Measurements from ENCODE around the gene ALDH1L1.
"Not testable (repeated sequence)": the region's sequence is repeated elsewhere in the genome, so short reads cannot be mapped to it uniquely, and the experiment has no call there.

The ALDH1L1 gene

DNA sequence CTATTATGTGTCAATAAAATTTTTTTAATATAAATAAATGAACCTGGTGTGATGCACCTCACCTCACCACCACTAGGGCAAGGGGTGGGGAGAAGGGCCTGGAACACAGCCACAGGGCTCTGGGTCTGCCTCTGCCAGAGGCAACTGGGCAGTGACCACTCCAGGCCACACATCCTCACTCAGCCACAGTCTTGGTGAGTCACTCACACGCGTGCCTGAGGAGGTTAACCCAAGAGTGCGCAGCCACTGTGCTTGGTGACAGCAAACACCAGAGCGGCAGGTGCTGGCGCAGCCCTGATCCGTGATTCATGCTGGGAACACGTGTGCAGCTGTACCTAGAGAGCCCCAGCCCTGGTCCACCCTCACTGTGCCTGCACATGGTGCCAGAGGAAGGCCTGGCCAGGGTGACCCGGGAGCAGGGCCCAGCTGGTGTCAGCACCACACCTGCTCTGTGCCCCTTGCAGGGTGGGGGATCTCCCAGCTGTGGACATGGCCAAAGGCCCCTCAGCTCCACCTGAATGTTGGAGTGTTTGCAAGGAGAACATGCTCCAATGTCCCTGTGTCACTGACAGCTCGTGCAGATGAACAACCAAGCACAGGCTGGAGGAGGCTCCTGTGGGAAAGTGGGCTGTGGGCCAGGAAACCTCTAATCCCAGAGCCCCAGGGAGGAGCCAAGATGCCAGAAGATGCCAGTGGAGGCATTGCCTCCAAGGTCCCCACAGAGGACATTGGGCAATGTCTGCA is 98.6 kb downstream of the ALDH1L1 start:
- no peak for DNase-seq (ENCODE audit: low read depth)

- DNase-seq (ENCODE audit: low read depth): no peak
Observed at GRCh38 chr3:126080970-126081369, 99.4 kb downstream of the ALDH1L1 start.

- no peak for DNase-seq (ENCODE audit: low read depth)
Observed at GRCh38 chr3:126078866-126079265, 101.5 kb downstream of the ALDH1L1 start.

DNA sequence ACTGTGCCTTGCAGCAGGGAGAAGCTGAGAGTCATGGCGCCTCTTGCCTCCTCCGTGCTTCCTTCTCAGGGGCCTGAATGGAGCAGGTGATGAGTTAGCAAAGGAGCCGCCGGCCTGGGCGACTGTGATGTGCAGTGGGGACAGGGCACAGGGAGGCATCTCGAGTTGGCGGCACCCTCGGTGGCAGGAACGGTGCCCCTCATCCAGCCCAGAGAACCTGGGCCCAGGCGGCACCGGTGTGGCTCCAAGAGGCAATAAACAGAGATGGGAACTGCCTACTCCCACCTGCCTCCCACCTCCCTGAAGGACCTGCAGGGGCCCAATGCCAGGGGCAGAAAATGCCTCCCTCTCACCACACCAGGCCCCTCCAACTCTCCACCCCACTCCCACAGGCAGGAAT is 102.6 kb downstream of the ALDH1L1 start:
- DNase-seq (ENCODE audit: low read depth): no peak

DNA sequence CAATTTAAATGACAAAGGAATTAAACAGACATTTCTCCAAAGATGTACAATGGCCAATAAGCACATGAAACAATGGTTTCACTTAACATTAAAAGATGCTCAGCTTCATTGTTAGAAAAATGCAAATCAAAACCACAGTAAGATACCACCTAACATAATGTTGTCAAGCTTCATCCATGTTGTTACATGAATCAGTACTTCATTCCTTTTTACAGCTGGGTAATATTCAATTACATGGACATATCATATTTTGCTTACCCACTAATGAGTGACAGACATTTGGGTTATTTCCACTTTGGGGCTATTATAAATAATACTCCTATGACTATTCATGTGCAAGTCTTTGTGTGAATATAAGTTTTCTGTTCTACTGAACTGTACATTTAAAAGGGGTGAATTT is 104.2 kb downstream of the ALDH1L1 start:
- DNase-seq (ENCODE audit: low read depth): no peak

DNA sequence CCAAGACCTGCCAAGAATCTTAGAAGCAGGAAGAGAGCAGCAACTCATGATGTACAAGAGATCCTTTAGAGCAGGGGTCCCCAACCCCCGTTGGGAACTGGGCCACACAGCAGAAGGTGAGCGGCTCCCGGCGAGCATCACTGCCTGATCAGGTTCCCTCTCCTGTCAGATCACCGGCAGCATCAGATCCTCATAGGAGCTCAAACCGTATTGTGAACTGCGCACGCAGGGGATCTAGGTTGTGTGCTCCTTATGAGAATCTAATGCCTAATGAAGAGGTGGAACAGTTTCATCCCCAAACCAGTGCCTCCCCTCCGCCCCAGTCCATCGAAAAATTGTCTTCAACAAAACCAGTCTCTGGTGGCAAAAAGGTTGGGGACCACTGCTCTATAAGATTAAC is 110.2 kb downstream of the ALDH1L1 start:
- no peak for DNase-seq (ENCODE audit: low read depth)

- DNase-seq (ENCODE audit: low read depth): no peak
Observed at GRCh38 chr3:126067959-126068358, 112.4 kb downstream of the ALDH1L1 start.

- DNase-seq (ENCODE audit: low read depth): not testable (repeated sequence)
Observed at GRCh38 chr3:126066676-126067075, 113.7 kb downstream of the ALDH1L1 start.

GRCh38 chr3:126065876-126066275 is 114.5 kb downstream of the ALDH1L1 start:
- no peak for DNase-seq (ENCODE audit: low read depth)

GRCh38 chr3:126064627-126065258 is 115.6 kb downstream of the ALDH1L1 start:
- DNase-seq (ENCODE audit: low read depth): no peak

- DNase-seq (ENCODE audit: low read depth): no peak
Observed at GRCh38 chr3:126063358-126063965, 116.9 kb downstream of the ALDH1L1 start.

DNA sequence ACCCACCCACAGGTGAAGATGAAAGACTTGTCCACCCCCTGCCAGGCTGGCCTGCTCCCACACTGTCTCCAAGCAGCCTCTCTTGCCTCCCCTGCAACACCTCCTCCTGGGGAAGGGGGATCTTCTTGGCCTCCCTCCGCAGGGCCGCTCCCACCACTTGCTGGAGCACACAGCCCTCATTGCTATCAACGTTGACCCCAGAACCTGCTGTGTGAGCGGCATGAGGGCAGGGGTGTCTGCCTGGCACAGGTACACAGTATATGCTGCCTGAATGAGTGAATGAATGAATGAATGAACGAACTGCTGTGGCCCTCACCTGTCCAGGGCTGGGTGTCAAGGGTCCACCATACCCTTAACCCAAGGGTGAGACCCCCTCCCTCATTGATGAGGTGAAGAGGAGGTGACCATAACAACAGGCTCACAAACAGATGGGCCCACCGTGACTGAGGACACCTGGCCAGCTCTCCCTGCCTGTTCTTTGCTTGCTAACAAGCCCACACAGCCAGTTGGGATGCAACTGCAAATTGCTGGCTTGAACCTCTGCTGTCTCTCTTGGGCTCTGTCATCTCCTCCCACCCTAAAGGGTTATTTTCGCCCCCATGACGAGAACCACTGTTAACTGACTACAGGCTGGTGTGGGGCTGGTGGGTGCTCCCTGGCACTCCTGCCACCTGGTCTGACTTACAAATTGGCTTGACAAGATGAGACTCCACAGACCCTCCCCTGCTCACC is 118.9 kb downstream of the ALDH1L1 start:
- no peak for DNase-seq (ENCODE audit: low read depth)

DNA sequence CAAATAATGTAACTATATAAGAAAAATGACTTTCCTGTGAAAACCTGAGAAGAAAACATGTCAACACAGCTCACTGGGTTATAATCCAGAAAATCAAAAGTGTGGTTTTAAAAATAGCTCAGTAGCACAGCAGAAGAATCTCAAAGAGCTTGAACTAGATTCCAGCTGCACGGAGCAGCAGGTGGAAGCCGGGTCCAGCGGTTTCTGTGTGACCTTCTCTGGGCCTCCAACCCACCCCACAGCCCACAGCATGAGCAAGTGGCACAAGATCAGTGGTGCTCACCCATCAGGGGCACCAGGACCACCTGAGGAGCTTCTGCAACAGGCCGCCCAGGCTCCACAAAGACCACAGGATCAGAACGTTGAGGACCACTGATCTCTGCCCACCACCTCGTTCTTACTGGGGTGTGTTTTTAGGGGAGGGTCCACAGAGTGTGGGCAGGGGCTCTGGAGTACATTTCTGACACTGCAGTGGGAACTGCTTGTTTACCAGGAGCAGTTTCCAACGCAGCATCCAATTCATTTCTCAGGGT is 119.7 kb downstream of the ALDH1L1 start:
- DNase-seq (ENCODE audit: low read depth): no peak

DNA sequence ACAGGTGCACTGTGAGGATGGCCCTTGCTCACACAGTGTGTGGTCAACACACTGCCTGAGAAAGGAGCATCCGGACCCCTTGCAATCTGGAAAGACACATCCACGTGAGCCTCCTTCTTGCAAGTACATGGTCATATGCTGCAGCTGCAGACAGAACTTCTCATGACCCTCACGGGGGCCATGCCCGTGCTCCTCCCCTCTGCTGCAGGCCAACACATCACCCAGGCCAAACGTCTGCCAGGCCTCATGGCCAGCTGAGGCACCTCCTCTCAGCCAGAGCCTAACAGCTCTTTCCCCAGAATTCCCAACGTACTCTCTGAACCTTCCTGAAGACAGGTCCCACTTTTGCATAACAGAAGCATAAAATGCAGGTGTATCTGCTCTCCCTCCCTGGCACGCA is 121.7 kb downstream of the ALDH1L1 start:
- no peak for DNase-seq (ENCODE audit: low read depth)

DNA sequence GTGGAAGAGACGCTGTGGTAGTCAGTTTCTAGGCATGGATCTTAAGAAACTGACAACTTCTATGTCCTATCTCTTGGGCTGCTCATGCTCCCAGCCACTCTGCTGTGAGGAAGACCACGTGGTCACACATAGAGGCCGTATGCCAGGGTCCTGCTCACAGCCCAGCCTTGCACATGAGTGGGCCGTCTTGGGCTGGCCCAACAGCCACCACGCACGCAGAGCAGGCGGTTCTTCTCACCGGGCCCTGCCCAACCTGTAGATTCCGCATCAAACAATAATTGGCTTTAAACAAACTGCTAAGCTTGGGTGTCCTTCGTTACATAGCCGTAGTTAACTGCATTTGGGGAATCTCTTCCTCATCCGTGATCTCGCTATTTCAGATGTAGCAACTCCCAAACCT is 122.5 kb downstream of the ALDH1L1 start:
- no peak for DNase-seq (ENCODE audit: low read depth)

DNA sequence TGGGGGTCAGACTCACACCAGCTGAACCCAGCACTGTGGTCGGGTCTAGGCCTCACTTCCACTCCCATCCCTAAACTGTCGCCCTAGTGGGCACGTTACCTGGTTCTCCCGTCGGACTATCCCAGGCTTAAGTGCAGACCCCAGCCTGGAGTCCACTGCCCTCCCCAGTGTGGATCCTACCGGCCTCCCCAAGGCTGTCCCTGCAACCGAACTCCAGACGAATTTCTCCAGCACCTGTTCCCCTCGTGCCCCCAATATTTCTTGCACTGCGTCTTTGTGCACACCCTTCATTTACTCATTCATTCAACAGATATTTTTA is 122.9 kb downstream of the ALDH1L1 start:
- DNase-seq (ENCODE audit: low read depth): no peak

DNA sequence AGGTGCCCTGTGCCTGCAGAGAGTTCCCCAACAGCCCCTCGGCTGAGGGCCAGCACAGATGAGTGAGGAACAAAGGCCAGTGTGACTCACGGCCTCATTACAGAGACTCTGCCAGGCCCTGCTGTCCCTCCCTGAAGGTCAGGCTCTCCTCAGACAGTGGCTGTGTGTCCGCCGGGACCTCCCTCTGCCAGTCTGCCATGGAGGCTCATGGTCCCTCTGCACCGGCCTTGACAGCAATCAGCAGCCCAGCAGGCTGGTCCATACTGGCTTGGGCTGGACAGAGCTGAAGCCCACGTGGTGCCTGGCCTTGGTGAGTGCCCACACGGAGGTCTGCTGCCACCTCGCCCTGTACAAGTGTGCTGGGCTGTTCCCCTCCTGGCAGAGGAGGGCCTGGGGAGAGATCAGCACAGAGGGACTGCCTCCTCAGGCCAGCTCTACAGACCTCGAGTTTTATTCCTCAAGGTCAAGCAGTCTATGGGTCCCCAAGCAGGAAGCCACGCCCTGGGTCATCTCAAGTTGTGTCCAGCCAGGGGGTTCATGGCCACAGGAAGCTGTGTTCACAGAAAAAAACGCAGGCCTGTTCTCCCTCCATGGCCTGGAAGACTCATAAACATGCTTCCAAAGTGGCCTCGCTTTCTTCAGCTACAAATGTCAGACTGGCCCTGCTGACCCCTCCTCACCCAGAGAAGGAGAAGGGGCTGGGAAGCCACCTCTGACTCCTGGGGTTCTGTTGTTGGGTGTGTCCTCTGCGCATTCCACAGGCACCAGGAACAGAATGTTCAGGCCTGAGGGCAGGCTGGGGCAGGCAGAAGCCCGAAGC is 123.5 kb downstream of the ALDH1L1 start:
- DNase-seq (ENCODE audit: low read depth): no peak

- DNase-seq (ENCODE audit: low read depth): no peak
Observed at GRCh38 chr3:126056088-126056487, 124.3 kb downstream of the ALDH1L1 start.

GRCh38 chr3:126054870-126055269 is 125.5 kb downstream of the ALDH1L1 start:
- DNase-seq (ENCODE audit: low read depth): no peak

DNA sequence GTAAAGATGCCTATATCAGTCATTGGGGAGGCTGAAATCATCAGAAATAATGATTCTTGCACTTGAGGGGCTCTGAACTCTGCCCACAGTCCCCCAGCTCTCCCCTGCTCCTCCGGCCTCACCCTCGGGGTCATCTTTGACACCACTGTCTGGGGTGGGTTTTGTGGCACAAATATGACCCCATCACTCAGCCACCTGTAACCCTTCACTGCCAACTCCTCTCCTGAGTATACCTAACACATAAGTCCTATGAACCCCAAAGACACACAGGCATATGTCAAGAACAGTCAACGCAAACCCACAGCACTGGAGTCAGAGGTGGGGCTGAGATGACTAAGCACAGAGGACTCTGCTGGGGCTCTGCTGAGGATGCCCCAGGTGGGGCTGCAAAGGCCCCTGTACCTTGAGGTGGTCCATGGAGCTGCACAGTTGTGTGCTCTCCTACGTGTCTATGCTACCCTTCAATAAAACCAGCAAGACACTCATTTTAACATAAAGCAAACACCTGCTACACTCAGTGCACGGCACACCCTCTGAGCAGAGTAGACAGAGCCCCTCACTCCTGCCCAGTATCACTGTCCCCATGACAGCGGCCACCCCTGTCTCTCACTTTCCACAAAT is 126.3 kb downstream of the ALDH1L1 start:
- DNase-seq (ENCODE audit: low read depth): no peak

Measured in HS-27A (cell line).